Measurements from ENCODE around the gene RBM17. TPM values are rescaled to one million over a fixed set of nuclear protein-coding genes. Genes with fewer than 3 reads are reported as not detected.
"Not testable (repeated sequence)": the region's sequence is repeated elsewhere in the genome, so short reads cannot be mapped to it uniquely, and the experiment has no call there.

The RBM17 gene, protein sequence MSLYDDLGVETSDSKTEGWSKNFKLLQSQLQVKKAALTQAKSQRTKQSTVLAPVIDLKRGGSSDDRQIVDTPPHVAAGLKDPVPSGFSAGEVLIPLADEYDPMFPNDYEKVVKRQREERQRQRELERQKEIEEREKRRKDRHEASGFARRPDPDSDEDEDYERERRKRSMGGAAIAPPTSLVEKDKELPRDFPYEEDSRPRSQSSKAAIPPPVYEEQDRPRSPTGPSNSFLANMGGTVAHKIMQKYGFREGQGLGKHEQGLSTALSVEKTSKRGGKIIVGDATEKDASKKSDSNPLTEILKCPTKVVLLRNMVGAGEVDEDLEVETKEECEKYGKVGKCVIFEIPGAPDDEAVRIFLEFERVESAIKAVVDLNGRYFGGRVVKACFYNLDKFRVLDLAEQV
- 9.2 and 18.5 TPM in 2 replicates for total RNA-seq (2014; rRNA removed; shearing (Covaris generic))

DNA sequence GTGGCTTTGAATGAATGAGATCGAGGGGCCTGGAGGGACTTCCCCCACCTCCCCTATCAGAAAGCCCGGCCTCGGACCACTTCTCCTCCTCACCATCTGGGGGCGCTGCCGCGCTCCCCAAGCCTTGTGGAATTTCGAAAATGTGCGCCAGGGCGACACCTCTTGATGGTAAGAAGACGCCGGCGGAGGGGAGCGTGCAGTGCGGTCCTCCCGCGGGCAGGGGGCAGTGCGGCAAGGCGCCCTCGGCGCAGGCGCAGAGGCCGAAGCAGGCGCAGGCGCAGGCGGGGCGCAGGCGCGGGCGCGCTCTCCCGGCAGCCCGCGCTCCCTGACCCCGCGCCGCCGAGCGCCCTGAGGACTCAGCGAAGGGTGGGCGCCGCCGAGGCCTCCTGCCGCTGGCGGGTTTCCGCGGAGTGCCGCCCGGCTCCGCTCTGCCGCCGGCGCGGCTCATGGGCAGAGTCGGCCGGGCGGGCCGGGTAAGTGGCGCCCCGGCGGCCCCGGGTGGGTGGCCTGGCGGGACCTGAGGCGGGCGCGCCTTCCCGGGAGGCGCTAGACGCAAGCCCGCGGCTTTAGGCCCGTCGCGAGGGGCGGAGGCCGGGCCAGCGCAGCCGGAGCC, at the start of gene RBM17:
RBM17 (plus strand) TSS at position 314 of the 613 bp plus-strand sequence. CDS start 8,032 bp downstream, outside the sequence.
- peak; percentile 88 for DNase-seq (ENCODE audit: low spot score)

DNA sequence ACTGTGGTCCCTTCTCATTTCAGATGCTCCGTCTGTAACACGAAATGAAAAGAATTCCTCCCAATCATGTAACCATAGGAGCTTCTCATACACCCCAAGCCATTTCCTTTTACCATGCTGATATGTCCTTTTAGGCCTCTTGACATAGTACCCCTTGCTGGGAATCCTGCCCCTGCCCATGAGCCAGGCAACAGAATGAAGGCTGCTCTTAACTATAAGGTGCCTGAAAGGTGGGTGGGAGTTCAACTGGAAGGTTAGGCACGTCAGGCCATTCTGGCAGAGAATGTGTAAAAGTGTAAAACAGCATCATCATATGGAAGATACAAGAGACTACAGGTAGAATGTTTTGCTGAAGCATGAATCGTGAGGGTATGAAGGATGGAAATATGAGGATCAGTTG, 49.1 kb upstream of the RBM17 start:
- no peak for DNase-seq (ENCODE audit: low spot score)

DNA sequence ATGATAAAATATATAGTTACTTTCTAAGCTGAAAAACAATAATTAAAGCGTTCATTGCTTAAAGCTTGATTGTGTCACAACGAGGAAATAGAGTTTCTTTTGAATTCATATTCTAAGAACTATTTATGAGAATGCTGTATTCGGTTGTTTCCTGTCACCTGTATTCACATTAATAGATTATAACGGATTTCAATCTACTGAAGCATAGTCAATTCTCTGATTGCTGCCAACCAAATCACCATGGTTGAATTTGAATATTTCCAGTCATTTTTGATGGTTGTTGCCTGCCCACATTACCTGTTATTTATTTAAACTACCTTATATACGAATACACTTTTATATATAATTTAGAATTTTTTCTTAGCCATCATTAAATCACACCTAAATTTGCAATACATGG, 48.6 kb upstream of the RBM17 start:
- DNase-seq (ENCODE audit: low spot score) = no peak

DNA sequence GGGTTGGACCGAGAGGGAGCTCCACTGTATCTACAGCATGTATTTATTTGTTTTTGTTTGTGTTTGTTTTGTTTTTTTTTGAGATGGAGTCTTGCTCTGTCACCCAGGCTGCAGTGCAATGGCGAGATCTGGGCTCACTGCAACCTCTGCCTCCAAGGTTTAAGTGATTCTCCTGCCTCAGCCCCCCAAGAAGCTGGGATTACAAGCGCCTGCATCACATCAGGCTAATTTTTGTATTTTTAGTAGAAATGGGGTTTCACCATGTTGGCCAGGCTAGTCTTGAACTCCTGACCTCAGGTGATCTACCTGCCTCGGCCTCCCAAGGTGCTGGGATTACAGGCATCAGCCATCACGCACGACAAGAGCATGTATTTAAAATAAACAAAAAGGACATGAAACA, 45.5 kb upstream of the RBM17 start:
- not testable (repeated sequence) for DNase-seq (ENCODE audit: low spot score)

- no peak for DNase-seq (ENCODE audit: low spot score)
These were observed 44.8 kb upstream of the RBM17 start for GRCh38 chr10:6044060-6044459.

GRCh38 chr10:6044751-6045313, 44.0 kb upstream of the RBM17 start:
- DNase-seq (ENCODE audit: low spot score) = no peak

- no peak for DNase-seq (ENCODE audit: low spot score)
These were observed 43.5 kb upstream of the RBM17 start for GRCh38 chr10:6045314-6045848.

DNA sequence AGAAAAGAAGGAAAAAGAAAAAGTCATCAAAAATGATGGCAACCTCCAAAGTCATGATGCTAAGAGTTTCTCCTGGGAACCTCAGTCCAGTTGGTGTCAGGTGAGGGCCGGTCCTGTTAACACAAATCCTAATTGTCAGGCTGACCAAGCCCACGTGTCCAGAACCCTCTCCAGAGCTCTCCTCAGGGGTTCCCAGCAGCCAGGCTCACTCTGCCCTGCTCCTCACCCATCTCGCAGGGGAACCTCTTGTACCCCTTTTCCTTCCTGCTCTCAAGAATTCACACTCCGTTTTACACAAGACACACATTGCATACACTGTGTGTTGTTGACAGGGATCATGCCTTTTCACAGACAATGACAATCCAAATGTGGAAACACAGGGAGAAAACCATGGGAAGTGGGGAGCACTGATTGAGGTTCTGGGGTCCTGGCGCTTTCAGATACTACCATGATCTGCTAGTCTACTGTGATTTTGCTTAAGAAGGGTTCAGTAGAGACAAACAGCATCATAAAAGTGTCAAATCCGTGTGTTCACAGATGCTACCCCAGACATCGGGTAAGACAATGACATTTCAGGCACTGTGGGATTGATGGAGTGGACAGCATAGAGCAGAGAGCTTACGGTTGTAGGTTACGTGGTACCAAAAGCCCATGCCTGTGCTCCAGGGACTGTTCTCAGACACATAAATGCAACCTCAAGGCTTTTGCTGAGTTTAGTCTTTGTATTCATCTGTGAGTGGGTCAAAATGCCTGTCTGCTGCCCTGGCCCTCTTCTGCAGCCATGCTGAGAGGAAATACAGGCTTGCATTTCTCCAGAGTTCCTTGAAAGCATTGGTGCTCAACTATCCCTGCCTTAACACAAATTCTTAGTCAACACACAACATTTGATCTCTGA, 42.7 kb upstream of the RBM17 start:
- no peak for DNase-seq (ENCODE audit: low spot score)

- DNase-seq (ENCODE audit: low spot score) = no peak
These were observed 41.8 kb upstream of the RBM17 start for GRCh38 chr10:6046773-6047611.

DNA sequence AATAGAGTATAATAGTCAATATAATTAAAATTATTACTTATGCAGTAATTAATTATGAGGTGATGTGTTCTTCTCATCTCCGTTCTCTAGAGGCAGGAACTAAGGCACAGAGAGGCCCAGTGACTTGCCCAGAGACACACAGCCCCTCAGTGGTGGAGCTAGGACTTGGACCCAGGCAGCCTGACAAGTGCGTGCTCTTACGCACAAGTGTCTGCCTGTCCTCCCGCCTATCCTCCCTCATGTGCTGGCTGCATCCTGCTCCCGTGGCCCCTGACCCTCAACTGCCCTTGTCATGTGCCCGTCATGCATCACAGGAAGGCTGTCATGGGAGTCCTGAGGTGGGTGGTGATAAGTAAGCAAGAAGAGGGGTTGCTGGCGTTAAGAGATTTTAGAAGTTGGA, 41.0 kb upstream of the RBM17 start:
- DNase-seq (ENCODE audit: low spot score) = no peak

DNA sequence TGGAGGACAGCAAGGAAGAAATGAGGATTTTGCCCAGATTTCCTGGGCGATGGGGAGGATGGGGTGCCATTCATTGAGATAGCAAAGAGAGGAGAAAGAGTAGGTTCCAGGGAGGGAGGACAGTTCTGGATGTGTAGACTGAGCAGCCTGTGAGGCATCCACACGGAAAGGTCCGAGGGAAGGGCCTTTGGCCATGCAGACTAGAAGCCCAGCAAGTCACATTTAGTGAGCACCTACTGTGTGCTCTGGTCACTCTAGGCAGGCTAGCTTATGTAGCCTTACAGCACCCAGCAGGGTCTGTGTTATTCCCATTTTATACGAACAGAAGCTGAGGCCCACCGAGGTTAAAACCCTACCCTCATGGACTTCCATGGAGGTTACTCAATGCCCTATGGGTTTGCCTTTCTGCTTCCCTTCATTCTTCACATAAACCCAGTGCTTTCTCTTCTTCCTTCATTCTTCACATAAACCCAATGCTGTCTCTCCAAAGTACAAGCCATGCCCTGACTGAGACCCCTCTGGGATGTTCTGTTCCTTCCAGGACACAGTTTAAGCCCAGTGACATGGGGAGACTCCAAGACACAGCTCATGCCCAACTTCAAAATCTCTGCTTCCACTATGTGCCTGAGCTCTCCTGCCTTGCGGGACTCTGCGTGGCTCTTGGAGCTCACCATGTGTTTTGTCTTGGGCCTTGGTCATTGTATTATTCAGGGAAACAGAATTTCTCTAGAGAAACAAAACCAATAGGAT, 40.4 kb upstream of the RBM17 start:
- no peak for DNase-seq (ENCODE audit: low spot score)

- no peak for DNase-seq (ENCODE audit: low spot score)
These were observed 39.8 kb upstream of the RBM17 start for GRCh38 chr10:6049031-6049400.

GRCh38 chr10:6050801-6051445, 37.9 kb upstream of the RBM17 start:
- DNase-seq (ENCODE audit: low spot score) = peak; percentile 77

- DNase-seq (ENCODE audit: low spot score) = no peak
These were observed 36.3 kb upstream of the RBM17 start for GRCh38 chr10:6052247-6053221.

DNA sequence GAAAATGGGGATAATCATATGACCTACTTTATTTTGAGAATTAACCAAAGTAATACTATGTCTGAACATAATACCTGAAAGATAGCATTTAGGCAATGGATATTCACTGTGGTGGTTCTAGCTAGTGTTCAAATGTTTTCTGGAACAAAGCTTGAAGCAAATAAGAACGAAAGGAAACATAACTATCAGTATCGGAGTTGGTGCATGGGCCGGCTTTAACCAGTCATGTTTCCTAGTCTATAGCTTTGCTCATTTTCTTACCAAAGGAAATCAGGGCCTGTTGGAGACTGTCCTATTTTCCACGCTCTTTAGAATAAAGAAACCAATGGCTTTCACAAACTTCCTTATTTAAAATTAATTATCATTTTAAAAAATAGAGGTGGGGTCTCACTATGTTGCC, 35.5 kb upstream of the RBM17 start:
- no peak for DNase-seq (ENCODE audit: low spot score)

DNA sequence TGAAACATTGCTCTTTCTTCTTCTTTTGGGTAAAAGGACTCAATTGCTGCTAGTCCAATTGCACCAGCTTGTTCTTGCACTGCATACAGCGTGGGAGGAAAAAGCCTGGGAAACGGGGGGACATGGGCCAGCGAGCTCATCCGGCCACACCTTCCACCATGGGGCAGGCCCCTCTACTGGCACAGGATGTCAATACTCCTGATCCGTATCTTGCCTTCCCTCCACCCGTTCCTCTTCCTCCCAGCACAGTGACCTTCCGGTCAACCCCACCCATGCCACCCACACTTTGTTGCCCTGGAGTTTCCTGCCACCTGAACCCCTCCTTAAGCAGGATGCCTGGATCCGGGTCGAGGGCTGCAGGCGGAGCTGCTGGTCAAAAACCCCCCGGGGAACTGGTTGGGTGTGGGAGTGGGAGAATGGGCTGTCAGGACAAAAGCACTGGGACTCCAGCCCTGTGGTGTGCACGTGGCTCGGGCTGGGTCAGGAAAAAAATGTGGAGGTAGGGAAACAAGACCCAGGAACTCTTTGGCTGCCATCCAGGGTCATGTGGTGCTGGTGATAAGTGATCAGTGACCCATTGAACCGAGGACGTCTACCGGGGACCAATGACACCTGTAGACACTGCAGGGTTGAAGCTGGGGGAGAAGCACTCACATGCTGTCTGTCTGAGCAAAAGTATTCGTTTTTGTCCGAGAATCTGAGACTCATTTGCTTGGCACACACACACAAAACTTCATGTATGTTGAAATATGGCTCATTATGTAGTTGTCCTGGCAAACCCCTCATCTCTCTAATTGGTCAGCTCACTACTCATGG, 34.8 kb upstream of the RBM17 start:
- DNase-seq (ENCODE audit: low spot score) = no peak

GRCh38 chr10:6054884-6055283, 34.0 kb upstream of the RBM17 start:
- no peak for DNase-seq (ENCODE audit: low spot score)
